Neural cell (in vitro differentiated cells): ENCODE results near the gene NR2C1. TPM values are rescaled to one million over a fixed set of nuclear protein-coding genes. Genes with fewer than 3 reads are reported as not detected.

ENCODE experiments used
- H2AFZ ChIP-seq: fragments of 200-600, 300-800 bp; sonication (generic), shearing (Covaris generic); 2 replicates; pipeline ENCODE4 v1.6.0; 2014; ENCODE audit warnings: low read depth, mild to moderate bottlenecking, antibody characterized with exemption, low read length, moderate library complexity
- H3F3A ChIP-seq: fragments of 200-600 bp; shearing (Covaris generic); 2 replicates; pipeline ENCODE4 v1.6.1; 2016; ENCODE audit warnings: mild to moderate bottlenecking, moderate library complexity, mixed read lengths, antibody characterized with exemption, low read length; ENCODE audit not compliant: insufficient read depth, poor library complexity, severe bottlenecking
- H3K27ac ChIP-seq: fragments of 200-600, 300-800 bp; sonication (generic), shearing (Covaris generic); 2 replicates; pipeline ENCODE4 v1.5.1; 2014; ENCODE audit warnings: mild to moderate bottlenecking, low read length, moderate library complexity
- H3K27me3 ChIP-seq: fragments of 300-800, 200-600 bp; sonication (generic), shearing (Covaris generic); 2 replicates; pipeline ENCODE4 v1.6.0; 2014; ENCODE audit warnings: mild to moderate bottlenecking, low read depth, low read length, moderate library complexity; ENCODE audit not compliant: insufficient read depth
- H3K36me3 ChIP-seq: fragments of 300-800, 200-600 bp; sonication (generic), shearing (Covaris generic); 2 replicates; pipeline ENCODE4 v1.5.1; 2014; ENCODE audit warnings: mild to moderate bottlenecking, antibody characterized with exemption, low read length, moderate library complexity; ENCODE audit not compliant: insufficient read depth
- H3K4me2 ChIP-seq: fragments of 300-800, 200-600 bp; sonication (generic), shearing (Covaris generic); 2 replicates; pipeline ENCODE4 v1.6.0; 2014; ENCODE audit warnings: mild to moderate bottlenecking, low read length
- H3K4me3 ChIP-seq: fragments of 300-800, 200-600 bp; sonication (generic), shearing (Covaris generic); 2 replicates; pipeline ENCODE4 v1.5.1; 2014; ENCODE audit warnings: mild to moderate bottlenecking, low read length, moderate library complexity
- H3K79me2 ChIP-seq: fragments of 200-600 bp; shearing (Covaris generic); replicated peaks from 2 replicates; pipeline ENCODE4 v1.6.0; 2014; ENCODE audit warnings: mild to moderate bottlenecking, low read length, moderate library complexity; ENCODE audit not compliant: insufficient read depth
- H3K9ac ChIP-seq: fragments of 300-800, 200-600 bp; sonication (generic), shearing (Covaris generic); 2 replicates; pipeline ENCODE4 v1.6.1; 2016; ENCODE audit warnings: mild to moderate bottlenecking, low read length, mixed read lengths
- H3K9me2 ChIP-seq: fragments of 200-600 bp; shearing (Covaris generic); 2 replicates; pipeline ENCODE4 v1.6.1; 2016; ENCODE audit warnings: mild to moderate bottlenecking, low read length, mixed read lengths; ENCODE audit not compliant: insufficient read depth
- H3K9me3 ChIP-seq: fragments of 200-600, 300-800 bp; sonication (generic), shearing (Covaris generic); 2 replicates; pipeline ENCODE4 v1.6.1; 2016; ENCODE audit warnings: mild to moderate bottlenecking, mixed run types, low read length, moderate library complexity, mixed read lengths
- H4K20me1 ChIP-seq: fragments of 200-600 bp; shearing (Covaris generic); 2 replicates; pipeline ENCODE4 v1.6.1; 2016; ENCODE audit warnings: mild to moderate bottlenecking, mixed run types; ENCODE audit not compliant: insufficient read depth
- CTCF ChIP-seq: fragments of 450-650 bp; IDR thresholded peaks from 2 replicates; pipeline ENCODE4 v1.5.1; 2014; ENCODE audit warnings: antibody characterized with exemption, mild to moderate bottlenecking, moderate library complexity; ENCODE audit not compliant: poor library complexity, severe bottlenecking
- EP300 ChIP-seq: fragments of 450-650 bp; conservative IDR thresholded peaks from 2 replicates; pipeline ENCODE4 v1.6.1; 2014; ENCODE audit warnings: antibody characterized with exemption, mild to moderate bottlenecking, moderate library complexity; ENCODE audit not compliant: poor library complexity, severe bottlenecking
- EZH2 ChIP-seq: fragments of 200-600, 300-800 bp; shearing (Covaris generic), sonication (generic); IDR thresholded peaks from 2 replicates; pipeline ENCODE4 v1.6.1; 2014; ENCODE audit warnings: antibody characterized with exemption, low read length, borderline replicate concordance, mild to moderate bottlenecking; ENCODE audit not compliant: insufficient read depth, poor library complexity, severe bottlenecking
- MXI1 ChIP-seq: fragments of 450-650 bp; conservative IDR thresholded peaks from 2 replicates; pipeline ENCODE4 v1.6.1; 2014; ENCODE audit warnings: antibody characterized with exemption, mild to moderate bottlenecking; ENCODE audit not compliant: poor library complexity, severe bottlenecking
- POLR2AphosphoS5 ChIP-seq: IDR thresholded peaks from 2 replicates; pipeline ENCODE4 v1.6.1; 2012
- RAD21 ChIP-seq: fragments of 450-650 bp; conservative IDR thresholded peaks from 2 replicates; pipeline ENCODE4 v1.6.1; 2014; ENCODE audit warnings: antibody characterized with exemption, mild to moderate bottlenecking, moderate library complexity
- REST ChIP-seq: IDR thresholded peaks from 2 replicates; pipeline ENCODE4 v1.6.1; 2012; ENCODE audit warnings: borderline replicate concordance
- SMC3 ChIP-seq: fragments of 450-650 bp; conservative IDR thresholded peaks from 2 replicates; pipeline ENCODE4 v1.6.1; 2014; ENCODE audit warnings: antibody characterized with exemption, mild to moderate bottlenecking, moderate library complexity; ENCODE audit not compliant: poor library complexity
- TAF1 ChIP-seq: IDR thresholded peaks from 2 replicates; pipeline ENCODE4 v1.6.1; 2012; ENCODE audit warnings: low read depth
- polyA plus RNA-seq: library from polyadenylated mRNA; depleted of rRNA; stranded (reverse); fragments of >200 nt; gene quantifications from 2 replicates; pipeline ENCODE4 v1.2.3, GENCODE V29; 2014

Gene NR2C1
- polyA plus RNA-seq, 1 donor from 2014 or later, result 137 TPM

- Histone ChIP-seq H3F3A (no peaks in the 10 kb centered on the region), H3K9me2 (no peaks in the 10 kb centered on the region), H4K20me1 (no peaks in the 10 kb centered on the region), H3K27me3 (no peaks in the 10 kb centered on the region), H3K9me3 (no peaks in the 10 kb centered on the region), H3K4me3 (no peak overlapping the region), H3K36me3 (no peaks in the 10 kb centered on the region), H2AFZ (no peak overlapping the region), H3K27ac (no peak overlapping the region), H3K9ac (no peak overlapping the region), H3K79me2 (no peaks in the 10 kb centered on the region), H3K4me2 (no peak overlapping the region)
- TF ChIP-seq MXI1 (no peak), REST (no peak), TAF1 (no peak), POLR2AphosphoS5 (no peak), EZH2 (no peak), CTCF (no peak), SMC3 (no peak), RAD21 (no peak), EP300 (no peak)
These were observed 55.9 kb downstream of the NR2C1 start for GRCh38 chr12:95017482-95017881.

GRCh38 chr12:95016120-95016519 lies 57.3 kb downstream of the NR2C1 start:
- Histone ChIP-seq H3K27ac (no peak overlapping the region), H4K20me1 (no peaks in the 10 kb centered on the region)

More at GRCh38 chr12:95016120-95016519, 57.3 kb downstream of the NR2C1 start:
- Histone ChIP-seq H3K4me2 (no peak overlapping the region), H3K9me2 (no peaks in the 10 kb centered on the region), H3K9me3 (no peaks in the 10 kb centered on the region), H3K9ac (no peak overlapping the region), H2AFZ (no peak overlapping the region), H3K27me3 (no peaks in the 10 kb centered on the region), H3K4me3 (no peak overlapping the region), H3K79me2 (no peaks in the 10 kb centered on the region), H3K36me3 (no peaks in the 10 kb centered on the region), H3F3A (no peaks in the 10 kb centered on the region)
- no peak for TF ChIP-seq EP300
- TF ChIP-seq EZH2, result no peak
- no peak for TF ChIP-seq REST
- no peak for TF ChIP-seq POLR2AphosphoS5
- TF ChIP-seq TAF1, result no peak
- no peak for TF ChIP-seq SMC3
- no peak for TF ChIP-seq CTCF
- no peak for TF ChIP-seq RAD21
- no peak for TF ChIP-seq MXI1
